SK-N-SH (cell line): ENCODE data around the gene PALLD.

Experiments used
- EZH2phosphoT487 ChIP-seq: fragments of 200-600 bp; sonication (generic); IDR thresholded peaks from 2 replicates; pipeline ENCODE4 v1.6.1; 2017; ENCODE audit warnings: low read depth, mixed run types, mild to moderate bottlenecking, antibody characterized with exemption, moderate library complexity, borderline replicate concordance
- FOXM1 ChIP-seq: IDR thresholded peaks from 2 replicates; pipeline ENCODE4 v1.4.0; 2012; ENCODE audit warnings: low read depth, mild to moderate bottlenecking
- GABPA ChIP-seq: IDR thresholded peaks from 2 replicates; pipeline ENCODE4 v1.4.0; 2012; ENCODE audit warnings: low read depth, mild to moderate bottlenecking
- POLR2AphosphoS5 ChIP-seq: IDR thresholded peaks from 2 replicates; pipeline ENCODE4 v1.6.1; 2012; ENCODE audit warnings: low read depth, low read length
- SMC3 ChIP-seq: IDR thresholded peaks from 2 replicates; pipeline ENCODE4 v1.6.1; 2012; ENCODE audit warnings: low read depth, low read length, improper control_type of control experiment
- TEAD4 ChIP-seq: IDR thresholded peaks from 2 replicates; pipeline ENCODE4 v1.4.0; 2012; ENCODE audit warnings: mild to moderate bottlenecking, borderline replicate concordance; ENCODE audit not compliant: insufficient read depth
- TF ChIP-seq, protein P1 (sequence below): fragments of 200-600 bp; sonication (generic); IDR thresholded peaks from 2 replicates; pipeline ENCODE4 v1.6.1; 2017; ENCODE audit warnings: antibody characterized with exemption, mild to moderate bottlenecking, moderate library complexity

DNA sequence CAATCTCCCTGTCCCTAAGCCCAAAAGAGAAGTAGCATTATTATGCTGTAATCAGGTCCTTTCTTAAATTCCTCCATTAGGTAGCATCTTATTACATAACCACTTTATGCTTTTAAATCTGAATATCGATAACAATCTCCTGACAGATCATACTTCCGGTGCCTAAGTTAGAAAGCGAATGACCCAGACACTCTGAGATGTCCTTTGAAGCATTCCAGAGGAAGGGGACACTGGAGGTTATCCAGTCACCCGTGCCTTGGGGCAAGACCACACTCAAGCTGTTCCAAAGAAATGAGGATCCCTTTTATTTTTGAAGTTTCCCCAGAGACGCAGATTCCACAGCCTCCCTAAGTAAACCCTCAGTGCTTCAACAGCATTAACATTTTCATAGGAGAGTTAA is 125.7 kb downstream of the PALLD start:
- no peak for TF ChIP-seq EZH2phosphoT487
- no peak for TF ChIP-seq FOXM1
- TF ChIP-seq TEAD4 = no peak
- no peak for TF ChIP-seq SMC3
- TF ChIP-seq GABPA = no peak
- TF ChIP-seq POLR2AphosphoS5 = no peak
- TF ChIP-seq, protein P1, sequence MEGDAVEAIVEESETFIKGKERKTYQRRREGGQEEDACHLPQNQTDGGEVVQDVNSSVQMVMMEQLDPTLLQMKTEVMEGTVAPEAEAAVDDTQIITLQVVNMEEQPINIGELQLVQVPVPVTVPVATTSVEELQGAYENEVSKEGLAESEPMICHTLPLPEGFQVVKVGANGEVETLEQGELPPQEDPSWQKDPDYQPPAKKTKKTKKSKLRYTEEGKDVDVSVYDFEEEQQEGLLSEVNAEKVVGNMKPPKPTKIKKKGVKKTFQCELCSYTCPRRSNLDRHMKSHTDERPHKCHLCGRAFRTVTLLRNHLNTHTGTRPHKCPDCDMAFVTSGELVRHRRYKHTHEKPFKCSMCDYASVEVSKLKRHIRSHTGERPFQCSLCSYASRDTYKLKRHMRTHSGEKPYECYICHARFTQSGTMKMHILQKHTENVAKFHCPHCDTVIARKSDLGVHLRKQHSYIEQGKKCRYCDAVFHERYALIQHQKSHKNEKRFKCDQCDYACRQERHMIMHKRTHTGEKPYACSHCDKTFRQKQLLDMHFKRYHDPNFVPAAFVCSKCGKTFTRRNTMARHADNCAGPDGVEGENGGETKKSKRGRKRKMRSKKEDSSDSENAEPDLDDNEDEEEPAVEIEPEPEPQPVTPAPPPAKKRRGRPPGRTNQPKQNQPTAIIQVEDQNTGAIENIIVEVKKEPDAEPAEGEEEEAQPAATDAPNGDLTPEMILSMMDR = no peak
